Activated CD4-positive, alpha-beta memory T cell treated with anti-CD3 and anti-CD28 coated beads, Interleukin-2, amount 10 ng/mL, durations not matched to agents 7 days and 5 days (primary cell): Measurements from ENCODE around the gene RNF17. TPM values are rescaled to one million over a fixed set of nuclear protein-coding genes. Genes with fewer than 3 reads are reported as not detected.
"Not testable (repeated sequence)": the region's sequence is repeated elsewhere in the genome, so short reads cannot be mapped to it uniquely, and the experiment has no call there.

Source experiments
- CTCF ChIA-PET: fragments of 350-600 bp; sonication (Branson Sonifier 250); formaldehyde crosslinking; loops from one replicate; lab custom pipeline; 2021; ENCODE audit warnings: antibody characterized with exemption, inconsistent platforms; lab: Charles Lee
- POLR2A ChIA-PET: fragments of 350-600 bp; sonication (Branson Sonifier 250); formaldehyde crosslinking; loops from one replicate; lab custom pipeline; 2021; ENCODE audit warnings: antibody characterized with exemption; lab: Charles Lee
- DNase-seq: peaks from one replicate; pipeline ENCODE4 v3.0.0-alpha.2; 2020
- H3K27ac Mint-ChIP-seq: one replicate; pipeline ENCODE4 v1.8.0; 2021; ENCODE audit warnings: mild to moderate bottlenecking, mixed read lengths
- H3K27me3 Mint-ChIP-seq: one replicate; pipeline ENCODE4 v1.8.0; 2021; ENCODE audit warnings: mixed read lengths
- H3K36me3 Mint-ChIP-seq: one replicate; pipeline ENCODE4 v1.8.0; 2021; ENCODE audit warnings: low read depth, mixed read lengths
- H3K4me1 Mint-ChIP-seq: one replicate; pipeline ENCODE4 v1.8.0; 2021; ENCODE audit warnings: mixed read lengths
- H3K4me3 Mint-ChIP-seq: one replicate; pipeline ENCODE4 v1.8.0; 2021; ENCODE audit warnings: mild to moderate bottlenecking, mixed read lengths
- H3K9me3 Mint-ChIP-seq: one replicate; pipeline ENCODE4 v1.8.0; 2021; ENCODE audit warnings: mixed read lengths
- total RNA-seq, 2 experiments: library from RNA; stranded (reverse); gene quantifications; one replicate each; pipeline ENCODE4 v1.2.3, GENCODE V29; 2021

The RNF17 gene
- total RNA-seq, 2 experiments from 2014 or later, result not detected

- H3K4me3 Mint-ChIP-seq, DNase-seq, CTCF ChIA-PET, H3K4me1 Mint-ChIP-seq, H3K27ac Mint-ChIP-seq, POLR2A ChIA-PET, H3K9me3 Mint-ChIP-seq, H3K36me3 Mint-ChIP-seq: not testable (repeated sequence)
- peaks cover 49% of the 10 kb centered on the region for H3K27me3 Mint-ChIP-seq
These were observed 73.6 kb downstream of the RNF17 start for GRCh38 chr13:24837528-24837927.

DNA sequence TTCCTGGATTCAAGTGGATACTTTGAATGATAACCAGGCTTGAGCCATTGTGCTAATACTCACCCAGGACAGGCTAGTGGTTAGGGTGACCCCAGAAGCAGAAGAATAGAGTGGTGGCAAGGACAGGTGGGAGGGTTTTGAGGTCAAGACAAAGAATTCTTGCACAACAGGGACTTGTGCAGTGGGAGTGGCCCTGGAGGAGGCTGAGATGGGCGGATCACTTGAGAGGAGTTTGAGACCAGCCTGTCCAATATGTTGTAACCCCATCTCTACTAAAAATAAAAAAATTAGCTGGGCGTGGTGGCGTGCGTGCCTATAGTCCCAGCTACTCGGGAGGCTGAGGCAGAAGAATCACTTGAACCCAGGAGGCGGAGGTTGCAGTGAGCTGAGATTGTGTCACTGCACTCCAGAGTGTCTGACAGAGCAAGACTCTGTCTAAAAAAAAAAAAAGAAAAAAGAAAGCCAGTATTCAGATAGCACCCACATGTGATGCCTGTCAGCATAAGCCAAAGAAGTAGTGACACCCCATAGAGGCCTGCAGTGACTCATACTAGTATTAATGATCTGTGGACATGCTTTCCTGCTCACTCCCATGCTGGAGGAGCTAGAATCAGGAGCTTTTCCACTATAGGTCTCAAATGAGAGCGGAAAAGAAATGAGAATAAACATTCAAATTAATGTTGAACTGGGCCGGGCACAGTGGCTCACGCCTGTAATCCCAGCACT is 78.7 kb downstream of the RNF17 start:
- Mint-ChIP-seq H3K27me3 (peaks cover 28% of the 10 kb centered on the region), H3K4me3 (no peak overlapping the region), H3K4me1 (no peaks in the 10 kb centered on the region), H3K9me3 (no peaks in the 10 kb centered on the region), H3K36me3 (no peaks in the 10 kb centered on the region), H3K27ac (no peak overlapping the region)
- ChIA-PET CTCF (no interaction called here), POLR2A (no interaction called here)
- no peak for DNase-seq

DNA sequence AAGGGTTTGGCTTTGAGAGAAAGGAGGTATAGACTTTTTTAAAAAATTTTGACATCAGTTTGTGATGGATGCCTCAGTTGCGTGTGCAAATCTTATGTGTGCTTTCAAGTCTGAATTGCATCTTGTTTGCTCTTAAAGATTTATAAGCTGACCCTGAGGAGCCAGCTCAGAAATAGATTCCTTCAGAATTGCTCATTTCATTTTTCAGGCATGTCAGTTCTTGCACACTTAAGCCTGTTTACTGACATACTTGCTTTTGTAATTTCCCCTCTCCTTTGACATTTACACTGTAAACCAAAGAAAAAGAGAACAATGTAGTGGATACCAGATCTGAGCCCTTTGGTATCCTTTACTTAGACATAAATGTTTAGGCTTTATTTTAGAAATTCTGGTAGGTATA is 87.6 kb downstream of the RNF17 start:
- Mint-ChIP-seq H3K9me3 (no peaks in the 10 kb centered on the region), H3K4me1 (peaks cover 2% of the 10 kb centered on the region), H3K27ac (no peak overlapping the region), H3K27me3 (peaks cover 25% of the 10 kb centered on the region), H3K36me3 (no peaks in the 10 kb centered on the region), H3K4me3 (no peak overlapping the region)
- ChIA-PET POLR2A (no interaction called here), CTCF (no interaction called here)
- no peak for DNase-seq

- Mint-ChIP-seq H3K27me3 (peaks cover 29% of the 10 kb centered on the region), H3K9me3 (no peaks in the 10 kb centered on the region), H3K4me3 (no peak overlapping the region), H3K27ac (no peak overlapping the region), H3K36me3 (no peaks in the 10 kb centered on the region), H3K4me1 (peaks cover 2% of the 10 kb centered on the region)
- DNase-seq, result no peak
- ChIA-PET CTCF (no interaction called here), POLR2A (no interaction called here)
These were observed 90.3 kb downstream of the RNF17 start for GRCh38 chr13:24854311-24854710.

DNA sequence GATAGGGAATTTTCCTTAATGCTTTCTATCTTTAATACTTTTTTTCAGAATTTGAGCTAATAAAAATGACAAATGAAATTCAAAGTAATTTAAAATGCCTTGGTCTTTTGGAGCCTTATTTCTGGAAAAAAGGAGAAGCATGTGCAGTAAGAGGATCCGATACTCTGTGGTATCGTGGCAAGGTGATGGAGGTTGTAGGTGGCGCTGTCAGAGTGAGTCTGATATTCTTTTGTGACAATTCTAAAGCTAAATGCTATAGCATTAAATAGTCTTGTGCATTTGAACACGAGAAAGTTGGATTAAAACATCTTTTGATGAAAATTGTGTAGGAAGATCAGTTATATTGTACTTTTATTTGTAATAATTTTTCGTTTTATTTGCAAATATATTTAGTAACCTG is 95.0 kb downstream of the RNF17 start:
- Mint-ChIP-seq H3K27me3 (peaks cover 14% of the 10 kb centered on the region), H3K9me3 (no peaks in the 10 kb centered on the region), H3K36me3 (no peaks in the 10 kb centered on the region), H3K4me3 (no peak overlapping the region), H3K4me1 (no peaks in the 10 kb centered on the region), H3K27ac (no peak overlapping the region)
- no peak for DNase-seq
- CTCF ChIA-PET, result interaction anchor here (1.5 kb wide), 1 partner anchor 12 kb away, joined by 3 read pairs; no protein-coding TSS in a partner anchor
- POLR2A ChIA-PET, result no interaction called here

DNA sequence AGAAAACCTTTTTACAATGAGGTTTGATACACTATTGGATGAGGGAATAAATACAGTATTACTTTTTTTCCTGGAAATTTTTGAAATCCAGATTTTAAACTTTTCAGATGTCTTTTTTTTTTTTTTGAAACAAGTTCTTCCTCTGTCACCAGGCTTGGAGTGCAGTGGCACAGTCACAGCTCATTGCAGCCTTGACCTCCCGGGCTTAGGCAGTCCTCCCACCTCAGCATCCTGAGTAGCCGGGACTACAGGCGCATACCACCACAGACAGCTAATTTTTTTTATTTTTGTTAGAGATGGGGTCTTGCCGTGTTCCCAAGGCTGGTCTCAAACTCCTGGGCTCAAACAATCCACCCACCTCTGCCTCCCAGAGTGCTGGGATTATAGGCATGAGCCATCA is 96.8 kb downstream of the RNF17 start:
- Mint-ChIP-seq H3K4me3 (no peak overlapping the region), H3K36me3 (no peaks in the 10 kb centered on the region), H3K9me3 (no peaks in the 10 kb centered on the region), H3K27ac (no peak overlapping the region), H3K27me3 (peaks cover 13% of the 10 kb centered on the region), H3K4me1 (no peaks in the 10 kb centered on the region)
- ChIA-PET POLR2A (no interaction called here), CTCF (interaction anchor here (1.3 kb wide), 1 partner anchor 12 kb away, joined by 4 read pairs; no protein-coding TSS in a partner anchor)
- no peak for DNase-seq

- Mint-ChIP-seq H3K4me3 (no peak overlapping the region), H3K27ac (no peak overlapping the region), H3K27me3 (peaks cover 15% of the 10 kb centered on the region), H3K4me1 (no peaks in the 10 kb centered on the region), H3K36me3 (no peaks in the 10 kb centered on the region), H3K9me3 (no peaks in the 10 kb centered on the region)
- DNase-seq, result no peak
- ChIA-PET POLR2A (no interaction called here), CTCF (interaction anchor here (1.3 kb wide), 1 partner anchor 13 kb away, joined by 4 read pairs; no protein-coding TSS in a partner anchor)
These were observed 97.8 kb downstream of the RNF17 start for GRCh38 chr13:24861617-24862362.

DNA sequence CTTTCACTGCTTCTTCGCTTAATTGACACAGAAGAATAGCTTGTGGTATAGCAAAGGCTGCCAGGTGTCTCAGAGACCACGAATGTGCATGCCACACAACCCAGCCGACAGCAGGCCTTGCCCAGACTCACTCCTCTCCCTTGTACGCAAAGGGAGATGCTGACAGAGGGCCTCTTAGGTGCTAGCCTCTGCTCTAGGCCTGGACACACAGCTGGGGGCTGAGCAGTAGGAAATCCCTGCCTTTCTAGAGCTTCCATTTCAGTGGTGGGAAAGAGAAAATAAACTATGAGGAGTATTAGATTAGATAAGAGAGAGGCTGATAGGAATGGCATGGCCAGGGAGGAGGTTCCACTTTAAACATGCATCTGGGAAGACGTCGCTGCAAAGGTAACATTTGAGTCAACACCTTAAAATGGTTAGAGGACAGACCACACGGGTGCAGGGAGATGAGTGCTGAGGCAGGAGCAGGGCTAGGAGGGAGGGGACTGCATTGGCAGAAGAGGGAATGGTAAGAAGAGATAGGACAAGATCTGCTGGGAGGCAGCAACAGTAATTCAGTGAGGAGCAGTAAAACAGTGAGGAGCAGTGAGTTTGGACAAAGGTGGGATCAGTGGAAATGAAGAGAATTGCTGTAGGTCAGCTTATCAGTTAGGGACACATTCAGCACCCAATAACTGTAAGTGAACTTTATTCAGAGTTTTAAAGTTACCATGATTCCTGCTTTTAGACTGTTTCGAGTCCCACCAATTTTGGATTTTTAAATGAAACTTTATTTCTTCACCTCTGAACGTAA is 100.0 kb downstream of the RNF17 start:
- H3K4me3 Mint-ChIP-seq, result no peak overlapping the region
- CTCF ChIA-PET, result no interaction called here
- no peaks in the 10 kb centered on the region for H3K9me3 Mint-ChIP-seq
- no peaks in the 10 kb centered on the region for H3K4me1 Mint-ChIP-seq
- no peaks in the 10 kb centered on the region for H3K36me3 Mint-ChIP-seq
- H3K27ac Mint-ChIP-seq, result no peak overlapping the region
- POLR2A ChIA-PET, result no interaction called here
- no peak for DNase-seq
- peaks cover 23% of the 10 kb centered on the region for H3K27me3 Mint-ChIP-seq

GRCh38 chr13:24864579-24864978 is 100.6 kb downstream of the RNF17 start:
- DNase-seq, result no peak
- ChIA-PET CTCF (no interaction called here), POLR2A (no interaction called here)
- Mint-ChIP-seq H3K4me1 (no peaks in the 10 kb centered on the region), H3K27me3 (peaks cover 25% of the 10 kb centered on the region), H3K4me3 (no peak overlapping the region), H3K27ac (no peak overlapping the region), H3K36me3 (no peaks in the 10 kb centered on the region), H3K9me3 (no peaks in the 10 kb centered on the region)

- CTCF ChIA-PET, result no interaction called here
These were observed 101.4 kb downstream of the RNF17 start for GRCh38 chr13:24865163-24865953.

DNA sequence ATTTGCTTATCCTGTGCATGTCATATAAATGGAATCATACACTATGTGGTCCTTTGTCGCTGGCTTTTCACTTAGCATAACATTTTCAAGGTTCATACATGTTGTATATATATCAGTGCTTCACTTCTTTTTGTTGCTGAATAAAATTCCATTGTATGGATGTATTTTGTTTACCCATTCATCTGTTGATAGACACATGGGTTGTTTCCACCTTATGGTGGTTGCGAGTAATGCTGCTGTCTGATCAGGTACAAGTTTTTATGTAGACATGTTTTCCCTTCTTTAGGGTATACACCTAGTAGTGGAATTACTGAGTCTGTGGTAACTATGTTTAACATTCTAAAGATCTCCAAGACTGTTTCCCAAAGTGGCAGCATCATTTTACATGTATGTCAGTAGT is 102.5 kb downstream of the RNF17 start:
- peaks cover 25% of the 10 kb centered on the region for H3K27me3 Mint-ChIP-seq
- H3K4me1 Mint-ChIP-seq, result no peaks in the 10 kb centered on the region
- H3K4me3 Mint-ChIP-seq, result no peak overlapping the region
- H3K27ac Mint-ChIP-seq, result no peak overlapping the region
- POLR2A ChIA-PET, result no interaction called here
- CTCF ChIA-PET, result no interaction called here
- H3K36me3 Mint-ChIP-seq, result no peaks in the 10 kb centered on the region
- H3K9me3 Mint-ChIP-seq, result no peaks in the 10 kb centered on the region
- DNase-seq, result no peak

More at GRCh38 chr13:24865163-24865953, 101.4 kb downstream of the RNF17 start:
- Mint-ChIP-seq H3K4me1 (no peaks in the 10 kb centered on the region), H3K9me3 (no peaks in the 10 kb centered on the region), H3K4me3 (no peak overlapping the region), H3K27me3 (peaks cover 25% of the 10 kb centered on the region), H3K36me3 (no peaks in the 10 kb centered on the region), H3K27ac (no peak overlapping the region)
- DNase-seq, result no peak
- POLR2A ChIA-PET, result interaction anchor here (0.9 kb wide), 1 partner anchor 9 kb away, joined by 8 read pairs; no protein-coding TSS in a partner anchor

- Mint-ChIP-seq H3K4me3 (no peak overlapping the region), H3K9me3 (no peaks in the 10 kb centered on the region), H3K27ac (no peak overlapping the region), H3K27me3 (peaks cover 35% of the 10 kb centered on the region), H3K4me1 (no peaks in the 10 kb centered on the region), H3K36me3 (no peaks in the 10 kb centered on the region)
- DNase-seq, result no peak
- ChIA-PET POLR2A (no interaction called here), CTCF (no interaction called here)
These were observed 104.9 kb downstream of the RNF17 start for GRCh38 chr13:24868874-24869273.
